Omental fat pad (tissue), 4 donors: ENCODE results near the gene FZR1. TPM values are rescaled to one million over a fixed set of nuclear protein-coding genes. Genes with fewer than 3 reads are reported as not detected.

ENCODE experiments used
- ATAC-seq: fragments of 150-250 bp; one replicate; pipeline ENCODE4 v1.9.1; 2016; ENCODE audit warnings: mild to moderate bottlenecking, moderate library complexity; ENCODE audit not compliant: low FRiP score
- DNase-seq: peaks from one replicate; pipeline ENCODE4 v3.0.0-alpha.2; 2019; ENCODE audit warnings: low spot score
- CTCF ChIP-seq, 3 donors: fragments of 450-650 bp; IDR thresholded peaks; one replicate each; pipeline ENCODE4 v1.5.1; 2016 to 2017; ENCODE audit warnings: antibody characterized with exemption in 3 of 3, mild to moderate bottlenecking in 3 of 3, moderate library complexity in 2 of 3
- total RNA-seq, 4 donors: library from RNA; depleted of rRNA; stranded (reverse); fragments of >200 nt; gene quantifications; one replicate each; pipeline ENCODE4 v1.1.0, GENCODE V29; 2016

Gene FZR1
- total RNA-seq, 4 donors from 2014 or later, result 10.0 to 33.1 (median 15.3) TPM

GRCh38 chr19:3547767-3548282 is 41.7 kb downstream of the FZR1 start:
- TF ChIP-seq CTCF (IDR thresholded peaks at IDR 0.05), result no peak
- no peak for DNase-seq
- no peak for ATAC-seq

GRCh38 chr19:3548606-3549005 is 42.5 kb downstream of the FZR1 start:
- no peak for ATAC-seq
- TF ChIP-seq CTCF (IDR thresholded peaks at IDR 0.05), result no peak
- DNase-seq, result no peak

GRCh38 chr19:3549816-3550215 is 43.7 kb downstream of the FZR1 start:
- no peak for TF ChIP-seq CTCF (IDR thresholded peaks at IDR 0.05)
- DNase-seq (no peak), ATAC-seq (no peak)

GRCh38 chr19:3550947-3551791 is 45.1 kb downstream of the FZR1 start:
- no peak for ATAC-seq
- TF ChIP-seq CTCF (IDR thresholded peaks at IDR 0.05), result no peak
- no peak for DNase-seq

- DNase-seq, result no peak
- TF ChIP-seq CTCF (IDR thresholded peaks at IDR 0.05), result no peak
- ATAC-seq, result no peak
Measured at GRCh38 chr19:3551792-3552095, 45.6 kb downstream of the FZR1 start.

GRCh38 chr19:3554254-3555083 is 48.4 kb downstream of the FZR1 start:
- ATAC-seq, result no peak
- TF ChIP-seq CTCF (IDR thresholded peaks at IDR 0.05), result no peak
- no peak for DNase-seq
